Ureter (tissue), 1 donor: ENCODE measurements around the gene TLR1. TPM values are rescaled to one million over a fixed set of nuclear protein-coding genes. Genes with fewer than 3 reads are reported as not detected.

Source experiments
- DNase-seq: peaks from one replicate; pipeline ENCODE4 v3.0.0-alpha.2; 2020; ENCODE audit warnings: low spot score
- total RNA-seq: library from RNA; stranded (reverse); gene quantifications from one replicate; pipeline ENCODE4 v1.2.4, GENCODE V29; 2023
- donor health status: DM: yes; HTN: yes; CAD: no.

The TLR1 gene, protein sequence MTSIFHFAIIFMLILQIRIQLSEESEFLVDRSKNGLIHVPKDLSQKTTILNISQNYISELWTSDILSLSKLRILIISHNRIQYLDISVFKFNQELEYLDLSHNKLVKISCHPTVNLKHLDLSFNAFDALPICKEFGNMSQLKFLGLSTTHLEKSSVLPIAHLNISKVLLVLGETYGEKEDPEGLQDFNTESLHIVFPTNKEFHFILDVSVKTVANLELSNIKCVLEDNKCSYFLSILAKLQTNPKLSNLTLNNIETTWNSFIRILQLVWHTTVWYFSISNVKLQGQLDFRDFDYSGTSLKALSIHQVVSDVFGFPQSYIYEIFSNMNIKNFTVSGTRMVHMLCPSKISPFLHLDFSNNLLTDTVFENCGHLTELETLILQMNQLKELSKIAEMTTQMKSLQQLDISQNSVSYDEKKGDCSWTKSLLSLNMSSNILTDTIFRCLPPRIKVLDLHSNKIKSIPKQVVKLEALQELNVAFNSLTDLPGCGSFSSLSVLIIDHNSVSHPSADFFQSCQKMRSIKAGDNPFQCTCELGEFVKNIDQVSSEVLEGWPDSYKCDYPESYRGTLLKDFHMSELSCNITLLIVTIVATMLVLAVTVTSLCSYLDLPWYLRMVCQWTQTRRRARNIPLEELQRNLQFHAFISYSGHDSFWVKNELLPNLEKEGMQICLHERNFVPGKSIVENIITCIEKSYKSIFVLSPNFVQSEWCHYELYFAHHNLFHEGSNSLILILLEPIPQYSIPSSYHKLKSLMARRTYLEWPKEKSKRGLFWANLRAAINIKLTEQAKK
- total RNA-seq = 4.0 TPM

DNA sequence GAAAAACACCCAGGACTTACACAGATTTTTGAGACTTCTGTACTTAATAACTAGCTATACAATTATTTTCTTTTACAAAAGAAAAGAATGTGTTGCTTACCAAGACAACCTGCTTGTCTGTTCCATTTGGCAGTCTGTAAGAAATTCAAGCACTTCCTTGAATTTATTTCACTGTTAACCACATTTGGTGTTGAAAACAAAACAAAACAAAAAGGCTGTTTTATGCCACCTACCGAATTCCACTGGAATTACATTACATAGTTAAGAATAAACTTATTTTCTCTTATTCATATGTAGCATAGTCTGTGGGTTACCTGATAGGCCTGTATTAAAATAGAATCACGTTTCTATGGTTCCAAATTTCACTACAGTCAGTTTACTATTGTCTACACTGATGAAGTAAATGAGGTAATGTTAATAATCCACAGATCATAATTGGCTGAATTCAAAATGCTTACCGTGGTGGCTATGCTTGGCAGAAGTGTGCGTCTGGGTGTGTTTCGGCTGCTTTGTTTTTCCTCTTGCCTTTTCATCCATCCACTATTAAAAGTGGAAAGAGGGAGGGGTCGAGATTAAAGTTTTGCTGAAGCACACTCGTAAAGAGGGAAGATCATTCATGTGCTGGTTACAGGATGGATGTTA, at the start of gene TLR1:
Gene TLR1 (minus strand): TSS at position 138 of the 642 bp plus-strand sequence. CDS start 5,960 bp downstream, outside the sequence.
- no peak for DNase-seq

DNA sequence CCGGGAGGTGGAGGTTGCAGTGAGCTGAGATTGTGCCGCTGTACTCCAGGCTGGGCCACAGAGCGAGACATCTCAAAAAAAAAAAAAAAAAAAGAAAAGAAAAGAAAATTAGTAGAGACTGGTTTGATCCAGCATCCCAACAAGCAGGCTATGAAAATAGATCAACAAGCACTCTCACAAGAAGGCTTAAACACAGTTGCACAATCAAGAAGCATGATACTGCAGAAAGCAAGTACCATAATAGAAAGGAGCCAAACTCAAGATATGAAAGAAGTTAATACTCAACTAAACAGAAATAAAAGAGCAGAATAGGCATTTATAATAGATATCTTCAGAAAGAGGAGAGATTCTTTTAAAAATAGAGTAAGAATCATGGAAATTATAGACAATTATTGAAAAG, 41.4 kb upstream of the TLR1 start:
- DNase-seq = no peak

DNA sequence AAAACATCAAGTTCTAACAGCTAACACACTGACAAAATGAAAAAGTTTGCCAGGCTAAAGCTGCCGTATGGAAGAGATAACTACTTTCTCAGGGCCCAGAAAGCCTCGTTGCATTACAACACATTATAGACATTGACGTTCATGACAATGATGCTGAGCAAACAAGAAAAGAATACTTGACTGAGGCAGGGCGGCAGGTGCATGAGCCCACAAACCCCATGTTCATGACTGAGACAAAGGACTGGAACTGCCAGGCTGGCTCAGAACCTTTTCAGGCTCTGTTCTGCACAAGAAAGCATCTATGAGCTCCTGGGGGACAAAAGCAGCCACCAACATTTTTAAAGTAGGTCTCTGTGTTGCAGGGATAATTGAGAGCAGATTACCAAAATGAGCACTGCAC, 38.4 kb upstream of the TLR1 start:
- no peak for DNase-seq

DNA sequence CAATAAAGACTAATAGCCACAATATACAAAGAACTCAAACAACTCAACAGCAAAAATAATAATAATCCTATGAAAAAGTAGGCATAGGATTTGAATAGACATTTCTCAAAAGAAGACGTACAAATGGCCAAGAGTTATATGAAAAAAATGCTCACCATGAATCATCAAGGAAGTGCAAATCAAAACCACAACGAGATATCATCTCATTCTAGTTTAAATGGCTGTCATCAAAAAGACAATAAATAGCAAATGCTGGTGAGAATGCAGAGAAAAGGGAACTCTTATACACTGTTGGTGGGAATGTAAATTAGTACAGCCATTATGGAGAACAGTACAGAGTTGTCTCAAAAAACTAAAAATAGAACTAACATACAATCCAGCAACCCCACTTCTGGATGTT, 33.3 kb upstream of the TLR1 start:
- DNase-seq = no peak

DNA sequence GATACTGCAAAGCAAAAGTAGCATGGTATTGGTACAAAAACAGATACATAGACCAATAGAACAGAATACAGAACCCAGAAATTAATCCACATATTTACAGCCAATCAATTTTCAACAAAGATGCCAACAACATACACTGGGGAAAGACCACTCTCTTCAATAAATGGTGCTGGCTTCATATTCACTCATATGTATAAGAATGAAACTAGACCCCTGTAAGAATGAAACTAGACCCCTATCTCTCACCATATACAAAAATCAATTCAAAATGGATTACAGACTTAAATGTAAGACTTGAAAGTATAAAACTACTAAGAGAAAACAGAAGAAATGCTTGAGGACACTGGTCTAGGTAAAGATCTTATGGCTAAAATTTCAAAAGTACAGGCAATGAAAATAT, 32.7 kb upstream of the TLR1 start:
- DNase-seq = no peak

DNA sequence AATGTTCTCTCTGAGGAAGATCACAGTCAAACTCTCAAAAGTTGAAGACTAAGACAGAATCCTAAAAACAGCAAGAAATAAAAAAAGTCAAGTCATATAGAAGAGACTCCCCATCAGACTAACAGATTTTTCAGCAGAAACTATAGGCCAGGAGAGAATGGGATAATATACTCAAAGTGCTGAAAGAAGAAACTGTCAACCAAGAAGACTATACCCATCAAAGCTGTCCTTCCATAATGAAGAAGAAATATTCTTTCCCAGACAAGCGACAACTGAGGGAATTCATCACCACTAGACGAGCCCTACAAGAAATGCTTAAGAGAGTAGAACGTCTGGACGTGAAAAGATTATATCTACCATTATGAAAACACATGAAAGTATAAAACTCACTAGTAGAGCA, 30.0 kb upstream of the TLR1 start:
- DNase-seq = no peak

DNA sequence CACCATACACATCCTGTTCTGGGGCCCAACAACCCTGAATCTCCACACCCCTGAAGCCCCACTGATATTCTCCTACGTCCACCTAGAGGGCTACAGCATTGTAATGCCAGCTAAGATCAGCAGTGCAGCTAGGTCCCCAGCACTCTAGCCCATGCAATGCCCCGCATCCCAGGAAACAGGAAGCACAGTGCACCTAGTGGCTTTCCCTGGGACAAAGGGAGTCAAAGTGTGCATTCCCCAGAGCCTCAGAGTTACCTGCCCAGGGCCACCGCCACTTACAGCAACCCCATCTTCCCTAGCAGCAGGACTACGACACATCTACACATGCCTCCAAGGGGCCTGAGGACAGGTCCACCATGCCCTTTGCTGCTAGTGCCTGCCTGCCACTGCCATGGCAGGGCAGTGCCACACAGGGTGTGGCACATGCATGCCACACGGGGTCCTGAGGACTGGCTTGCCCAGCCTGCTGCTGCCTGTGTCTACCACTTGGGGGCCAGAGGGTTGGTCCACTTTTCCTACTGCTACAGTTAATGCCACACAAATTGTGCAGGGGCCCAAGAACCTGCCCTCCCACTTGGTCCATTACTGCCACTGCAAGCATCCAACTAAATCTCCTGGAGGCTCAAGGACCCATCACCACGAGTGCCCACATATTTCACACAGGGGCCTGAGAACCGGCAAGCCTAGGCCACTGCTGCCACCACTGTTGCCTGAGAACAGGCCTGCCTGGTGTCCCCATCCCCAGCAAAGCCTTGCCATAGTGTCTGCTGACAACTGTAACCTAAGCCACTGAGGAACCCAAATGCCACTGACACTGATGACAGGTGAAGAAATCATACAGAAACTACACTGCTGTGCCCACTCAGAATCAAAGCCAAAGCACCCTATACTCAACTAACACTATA, 28.3 kb upstream of the TLR1 start:
- DNase-seq = no peak

DNA sequence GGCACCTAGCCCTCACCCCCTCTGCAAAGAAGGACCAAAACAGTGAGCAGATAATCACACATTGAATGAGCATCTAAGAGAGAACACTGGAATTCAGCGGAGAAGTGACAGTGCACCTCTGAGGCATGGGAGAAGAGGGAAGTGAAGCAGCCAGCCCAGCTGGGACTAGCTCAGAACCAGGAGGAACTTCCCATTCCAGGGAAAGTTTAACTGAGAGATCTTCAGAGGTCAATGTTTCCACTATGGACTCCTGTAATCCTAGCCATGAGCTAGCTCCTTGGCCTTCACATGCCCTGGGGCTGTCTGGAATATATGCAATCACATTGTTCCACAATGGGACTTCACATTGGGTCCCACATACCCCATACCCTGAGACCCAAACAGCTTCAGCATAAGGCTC, 27.6 kb upstream of the TLR1 start:
- no peak for DNase-seq

DNA sequence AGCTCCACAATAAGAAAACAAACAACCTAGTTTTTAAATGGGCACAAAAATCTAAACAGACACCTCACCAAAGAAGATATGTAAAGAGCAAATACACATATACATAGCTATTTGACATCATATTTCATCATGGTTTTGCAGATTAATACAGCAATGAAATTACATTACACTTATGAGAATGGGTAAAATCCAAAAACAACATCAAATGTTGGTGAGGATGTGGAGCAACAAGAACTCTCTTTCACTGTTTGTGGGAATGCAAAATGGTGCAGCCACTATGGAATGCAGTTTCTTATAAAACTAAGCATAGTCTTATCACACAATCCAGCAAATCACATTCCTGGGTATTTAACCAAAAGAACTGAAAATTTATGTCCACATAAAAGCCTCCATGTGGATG, 27.1 kb upstream of the TLR1 start:
- DNase-seq = no peak

DNA sequence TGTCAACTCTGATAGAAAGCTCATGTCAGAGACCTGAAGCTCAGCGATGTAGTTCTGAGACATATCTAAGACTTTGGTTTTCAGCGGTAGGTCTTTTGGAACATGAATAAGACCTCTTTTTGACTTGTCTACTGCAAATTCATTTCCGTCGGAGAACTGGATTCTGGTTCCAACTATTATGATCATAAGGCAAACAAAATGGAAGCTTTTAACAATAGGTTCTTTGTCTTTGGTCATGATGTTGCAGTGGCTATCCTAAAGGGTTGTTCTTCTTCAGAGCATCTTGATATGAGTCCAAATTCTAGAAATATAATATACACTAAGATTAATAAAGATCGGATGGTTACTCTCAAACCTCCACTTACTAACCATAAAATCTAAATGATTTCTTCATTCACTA, 24.6 kb upstream of the TLR1 start:
- DNase-seq = no peak

DNA sequence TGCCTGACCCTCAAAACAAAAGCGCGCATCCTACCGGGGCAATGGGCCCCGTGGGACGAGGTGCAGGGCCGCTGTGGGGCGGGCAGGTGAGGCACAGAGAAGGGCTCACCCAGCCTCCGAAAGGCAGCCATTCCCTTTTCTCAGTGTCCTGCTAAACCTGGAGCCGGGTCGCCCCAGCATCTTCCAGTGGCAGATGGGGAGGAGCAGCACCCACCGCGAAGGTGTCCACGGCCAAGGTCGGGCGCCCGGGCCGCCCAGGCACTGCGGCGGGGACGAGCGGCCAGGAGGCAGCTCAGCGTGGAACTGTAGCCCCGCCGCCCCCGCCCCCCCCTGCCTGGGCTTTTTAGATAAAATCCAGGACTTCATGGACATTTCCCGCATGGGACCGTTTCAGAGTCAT, 19.2 kb upstream of the TLR1 start:
- no peak for DNase-seq

DNA sequence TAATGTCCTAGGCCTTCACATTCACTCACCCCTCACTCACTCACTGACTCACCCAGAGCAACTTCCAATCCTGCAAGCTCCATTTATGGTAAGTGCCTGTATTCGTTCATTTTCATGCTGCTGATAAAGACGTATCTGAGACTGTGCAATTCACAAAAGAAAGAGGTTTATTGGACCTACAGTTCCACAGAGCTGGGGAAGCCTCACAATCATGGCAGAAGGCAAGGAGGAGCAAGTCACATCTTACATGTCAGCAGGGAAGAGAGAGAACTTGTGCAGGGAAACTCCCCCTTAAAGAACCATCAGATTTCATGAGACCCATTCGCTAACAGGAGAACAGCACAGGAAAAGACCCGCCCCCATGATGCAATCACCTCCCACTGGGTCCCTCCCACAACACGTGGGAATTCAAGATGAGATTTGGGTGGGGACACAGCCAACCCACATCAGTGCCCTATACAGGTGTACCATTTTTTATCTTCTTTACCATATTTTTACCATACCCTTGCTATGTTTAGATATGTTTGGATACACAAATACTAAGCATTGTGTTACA, 18.2 kb upstream of the TLR1 start:
- no peak for DNase-seq

DNA sequence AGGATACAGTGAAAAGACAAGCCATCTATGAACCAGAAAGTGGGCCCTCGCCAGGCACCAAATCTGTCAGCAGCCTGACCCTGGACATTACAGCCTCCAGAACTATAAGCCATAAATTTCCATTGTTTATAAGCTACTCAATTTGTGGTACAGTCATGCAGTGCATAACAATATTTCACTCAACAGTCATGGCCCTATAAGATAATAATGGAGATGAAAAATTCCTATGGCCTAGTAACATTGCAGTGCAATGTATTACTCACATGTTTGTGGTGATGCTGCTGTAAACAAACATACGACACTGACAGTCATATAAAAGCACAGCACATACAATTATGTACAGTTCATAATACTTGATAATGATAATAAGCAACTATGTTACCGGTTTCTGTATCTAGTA, 17.1 kb upstream of the TLR1 start:
- no peak for DNase-seq

DNA sequence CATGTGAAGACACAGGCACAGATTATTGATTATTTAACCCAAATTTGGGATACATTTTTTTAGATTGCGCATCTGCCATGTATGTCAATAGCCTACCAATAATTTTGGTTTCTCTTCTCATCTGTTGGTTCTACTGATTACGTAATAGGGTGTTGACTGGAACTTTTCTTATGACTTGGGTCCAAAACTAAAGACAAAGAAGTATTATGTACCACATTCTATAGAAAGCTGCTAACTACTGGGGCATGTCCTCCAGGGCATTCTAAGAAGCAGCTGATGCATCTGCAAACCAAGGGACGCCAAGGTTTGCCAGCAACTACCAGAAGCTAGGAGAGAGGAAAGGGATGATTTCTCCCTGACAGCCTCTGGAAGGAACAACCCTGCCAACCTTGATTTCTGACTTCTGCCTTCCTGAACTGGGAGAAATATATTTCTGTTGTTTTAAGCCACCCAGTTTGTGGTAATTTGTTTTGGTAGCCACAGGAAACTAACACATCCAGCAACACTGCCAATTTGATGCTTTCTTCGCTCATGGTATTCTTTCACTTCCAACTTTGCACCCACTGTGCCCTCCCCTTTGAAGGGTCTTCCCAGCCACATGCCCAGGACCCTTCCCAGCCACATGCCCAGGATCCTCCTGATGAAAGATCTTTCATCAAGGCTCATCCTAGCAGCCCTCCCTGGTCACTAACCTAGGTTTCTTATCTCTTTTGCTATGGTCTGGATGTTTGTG, 15.9 kb upstream of the TLR1 start:
- DNase-seq = no peak

DNA sequence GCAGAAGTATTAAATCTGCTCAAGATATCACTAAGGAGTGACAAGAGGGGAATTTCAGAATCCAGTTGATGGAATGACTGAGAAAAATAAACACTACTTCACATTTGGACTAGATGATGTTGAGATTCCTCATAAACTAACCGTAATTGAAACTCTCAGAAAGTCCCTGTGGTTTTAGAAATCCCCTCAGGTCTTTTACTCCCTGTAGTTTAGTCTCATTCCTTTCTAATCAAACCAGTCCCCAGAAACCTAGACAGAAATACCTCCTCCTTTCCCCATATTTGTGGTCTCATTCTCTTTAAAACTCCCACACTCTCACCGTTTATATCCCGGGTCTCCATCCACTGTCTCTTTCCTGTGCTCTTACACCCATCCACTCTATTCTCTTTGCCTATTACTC, 15.0 kb upstream of the TLR1 start:
- DNase-seq = no peak

DNA sequence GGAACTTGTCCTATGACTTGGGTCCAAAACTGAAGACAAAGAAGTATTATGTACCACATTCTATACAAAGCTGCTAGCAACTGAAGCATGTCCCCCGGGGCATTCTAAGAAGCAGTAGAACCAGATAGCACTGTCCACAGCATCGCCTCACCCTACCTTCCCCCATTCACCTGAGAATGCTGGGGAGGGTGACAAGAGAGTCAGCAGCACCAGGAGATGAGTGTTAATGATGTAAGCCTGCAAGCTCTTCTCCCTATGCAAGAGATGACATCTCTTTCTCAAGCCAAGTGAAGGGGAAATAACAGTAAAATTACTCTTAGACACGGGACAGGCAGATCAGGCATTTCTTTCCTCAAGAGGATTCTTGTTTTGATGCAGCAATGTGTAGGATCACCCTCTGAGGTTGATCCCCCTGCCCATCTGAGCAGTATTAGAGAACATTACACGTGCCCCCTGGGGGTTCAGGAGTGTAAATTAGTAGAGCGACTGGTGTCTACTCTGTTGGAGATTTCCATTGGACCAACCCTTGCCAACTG, 13.9 kb upstream of the TLR1 start:
- no peak for DNase-seq

DNA sequence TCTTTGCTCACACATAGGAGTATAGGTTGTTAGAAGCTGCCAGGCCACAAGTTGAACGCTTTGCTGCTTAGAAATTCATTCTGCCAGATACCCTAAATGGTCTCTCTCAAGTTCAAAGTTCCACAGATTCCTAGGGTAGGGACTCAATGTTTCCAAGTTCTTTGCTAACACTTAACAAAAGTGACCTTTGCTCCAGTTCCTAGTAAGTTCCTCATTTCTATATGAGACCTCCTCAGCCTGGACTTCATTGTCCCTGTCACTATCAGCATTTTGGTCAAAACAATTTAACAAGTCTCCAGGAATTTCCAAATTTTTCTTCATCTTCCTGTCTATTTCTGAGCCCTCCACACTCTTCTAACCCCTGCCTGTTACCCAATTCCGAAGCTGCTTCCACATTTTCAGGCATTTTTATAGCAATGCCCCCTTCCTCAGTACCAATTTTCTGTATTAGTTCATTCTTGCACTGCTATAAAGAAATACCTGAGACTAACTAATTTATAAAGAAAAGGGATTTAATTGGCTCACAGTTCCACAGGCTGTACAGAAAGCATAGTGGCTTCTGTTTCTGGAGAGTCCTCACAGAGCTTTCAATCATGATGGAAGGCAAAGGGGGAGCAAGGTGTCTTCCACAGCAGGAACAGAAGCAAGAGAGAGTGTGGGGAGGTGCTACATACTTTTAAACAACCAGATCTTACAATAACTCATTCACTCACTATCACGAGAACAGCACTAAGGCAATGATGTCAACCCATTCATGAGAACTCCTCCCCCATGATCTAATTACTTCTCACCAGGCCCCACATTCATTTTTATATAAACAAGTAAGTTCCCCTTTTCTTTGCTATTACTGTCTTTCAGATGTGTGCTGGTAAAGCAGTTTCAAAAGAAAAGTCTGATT, 11.5 kb upstream of the TLR1 start:
- DNase-seq = no peak

DNA sequence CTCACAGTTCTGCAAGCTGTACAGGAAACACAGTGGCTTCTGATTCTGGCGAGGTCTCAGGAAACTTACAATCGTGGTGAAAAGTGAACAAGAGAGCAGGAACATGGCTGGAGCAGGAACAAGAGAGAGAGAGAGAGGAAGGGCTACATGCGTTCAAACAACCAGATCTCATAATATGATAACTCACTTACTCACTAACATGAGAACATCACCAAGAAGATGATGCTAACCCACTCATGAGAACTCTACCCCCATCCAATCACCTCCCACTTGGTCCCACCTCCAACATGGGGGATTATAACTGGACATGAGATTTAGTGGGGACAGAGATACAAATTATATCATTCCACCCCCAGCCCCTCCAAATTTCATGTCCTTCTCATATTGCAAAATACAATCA, 9.8 kb upstream of the TLR1 start:
- no peak for DNase-seq

DNA sequence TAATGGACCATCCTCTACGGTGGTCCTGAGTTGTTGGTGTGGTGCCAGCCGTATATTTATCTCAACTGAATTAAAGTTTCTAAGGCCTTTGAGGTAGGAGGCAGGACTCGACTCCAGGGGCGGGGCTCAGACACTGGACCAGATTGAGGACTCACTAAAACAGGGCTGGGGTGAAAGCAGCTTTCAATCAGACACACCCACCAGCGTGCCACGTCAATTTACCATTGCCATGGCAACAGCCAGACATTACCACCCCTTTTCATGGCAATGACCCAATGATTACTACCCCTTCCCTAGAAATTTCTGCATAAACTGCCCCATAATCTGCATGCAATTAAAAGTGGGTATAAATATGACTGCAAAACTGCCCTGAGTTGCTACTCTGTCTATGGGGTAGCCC, 6.7 kb upstream of the TLR1 start:
- DNase-seq = no peak
